Activated CD8-positive, alpha-beta memory T cell treated with anti-CD3 and anti-CD28 coated beads for 24 hours (primary cell): ENCODE data around the gene SDR42E1.
"Not testable (repeated sequence)": the region's sequence is repeated elsewhere in the genome, so short reads cannot be mapped to it uniquely, and the experiment has no call there.

Experiments used
- DNase-seq: peaks from one replicate; pipeline ENCODE4 v3.0.0-alpha.2; 2020

Gene SDR42E1

DNA sequence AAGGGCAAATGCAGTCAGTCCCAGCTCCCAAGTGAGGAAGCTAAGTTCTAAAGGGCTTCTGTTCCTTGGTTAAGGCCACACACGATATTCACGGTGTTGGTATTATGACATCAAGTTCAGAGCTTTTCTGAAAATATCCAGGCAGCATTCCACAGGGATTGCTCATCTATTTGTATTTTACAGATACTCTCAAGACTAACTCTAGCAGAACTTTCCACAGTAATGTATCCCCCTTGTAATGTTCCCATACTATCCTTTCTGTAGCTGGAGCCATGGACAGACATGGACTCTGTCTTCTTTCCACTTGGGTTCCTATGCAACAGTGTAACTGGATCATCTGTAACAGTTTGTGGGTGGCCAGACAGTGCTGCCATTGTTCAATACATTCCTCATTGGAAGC is 13.5 kb downstream of the SDR42E1 start:
- no peak for DNase-seq

DNA sequence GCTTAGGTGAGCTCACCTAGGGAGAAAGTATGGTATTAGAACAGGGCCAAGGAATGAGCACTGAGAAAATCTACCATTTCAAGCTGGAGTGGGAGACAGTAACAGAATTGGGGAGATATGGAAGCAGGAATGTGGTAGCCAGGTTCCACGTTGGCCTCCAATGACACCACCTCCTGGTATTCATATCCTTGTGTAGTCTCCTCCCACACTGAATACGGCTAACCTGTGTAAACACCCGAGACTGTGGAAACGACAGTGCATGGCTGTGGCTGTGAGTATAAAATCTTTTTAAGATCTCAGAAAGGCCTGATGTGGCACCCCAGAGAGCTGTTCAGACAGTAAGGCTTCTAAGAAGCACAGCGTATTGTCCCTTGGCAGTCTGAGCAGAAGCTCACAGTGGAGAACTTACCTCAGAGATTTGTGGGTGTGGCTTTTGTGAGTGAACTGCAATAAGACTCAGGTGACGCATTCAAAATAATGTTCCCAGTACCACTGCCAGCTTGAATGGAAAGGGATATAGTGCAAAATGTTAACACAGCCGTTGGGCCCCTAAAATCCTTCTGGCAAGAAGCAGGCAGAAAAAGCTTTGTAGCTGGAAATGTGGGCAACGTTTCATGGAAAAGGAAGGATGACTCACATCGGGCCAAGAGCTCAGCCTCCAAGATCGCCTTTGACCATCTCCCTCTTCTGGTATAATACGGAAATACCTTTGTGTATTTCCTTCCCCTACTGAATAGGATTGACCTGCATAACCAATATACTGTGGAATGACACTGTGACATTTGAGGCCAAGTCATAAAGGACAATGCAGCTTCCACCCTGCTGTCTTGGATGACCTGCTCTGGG is 14.4 kb downstream of the SDR42E1 start:
- DNase-seq, result no peak

DNA sequence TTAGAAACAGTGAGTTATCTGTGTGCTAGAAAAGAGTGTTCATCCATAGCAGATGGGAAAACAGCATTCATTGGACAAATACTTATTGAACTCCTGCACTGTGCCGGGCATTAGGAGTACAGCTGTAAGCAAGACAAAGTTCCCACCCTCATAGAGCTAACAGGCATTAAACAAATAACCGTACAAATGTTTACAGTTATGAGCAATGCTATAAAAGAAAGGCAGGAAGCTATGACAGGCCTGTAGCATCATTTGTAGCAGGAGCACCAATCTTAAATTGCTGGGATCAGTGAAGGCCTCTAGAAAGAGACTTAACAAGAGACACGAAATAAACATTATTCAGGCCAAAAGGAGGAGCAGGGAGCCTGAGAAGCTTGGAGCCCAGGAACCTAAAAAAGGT is 15.6 kb downstream of the SDR42E1 start:
- DNase-seq, result no peak

DNA sequence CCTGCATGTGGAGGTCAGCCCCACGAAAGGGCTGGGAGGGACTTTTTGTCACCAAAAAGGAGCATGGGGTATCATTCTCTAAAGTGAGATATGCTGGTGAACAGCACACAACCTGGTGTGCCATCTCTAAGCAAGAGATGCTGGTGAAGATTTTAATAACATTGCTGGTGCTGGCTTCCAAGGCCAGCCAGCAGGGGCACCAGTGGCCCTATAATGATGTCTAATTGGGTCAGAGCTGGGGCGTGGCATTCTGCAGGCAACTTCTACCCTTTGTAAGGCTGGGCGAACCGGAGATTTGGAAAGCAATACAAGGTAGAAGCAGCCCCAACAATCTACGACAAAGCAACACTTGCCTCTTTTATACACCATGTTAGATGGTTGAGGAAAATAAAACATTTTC is 16.8 kb downstream of the SDR42E1 start:
- no peak for DNase-seq

DNA sequence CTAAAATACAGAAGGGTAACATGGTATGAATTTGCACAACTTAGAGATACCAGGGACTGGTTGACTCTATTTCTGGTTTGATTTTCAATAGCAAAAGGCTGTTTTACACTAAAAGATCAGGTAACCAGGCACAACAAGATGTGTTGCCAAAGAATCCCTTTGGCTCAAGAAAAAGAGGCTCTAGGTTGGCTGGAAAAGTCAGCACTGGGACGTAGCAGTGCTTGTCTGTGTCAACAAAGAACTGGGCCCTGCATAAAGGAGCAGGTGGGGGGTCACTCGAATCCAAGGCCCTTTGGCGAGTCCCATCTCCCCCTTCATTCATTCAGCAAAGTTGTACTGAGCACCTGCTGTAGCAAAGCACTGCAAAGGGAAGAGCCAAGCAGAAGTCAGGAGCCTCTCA is 18.4 kb downstream of the SDR42E1 start:
- no peak for DNase-seq

DNA sequence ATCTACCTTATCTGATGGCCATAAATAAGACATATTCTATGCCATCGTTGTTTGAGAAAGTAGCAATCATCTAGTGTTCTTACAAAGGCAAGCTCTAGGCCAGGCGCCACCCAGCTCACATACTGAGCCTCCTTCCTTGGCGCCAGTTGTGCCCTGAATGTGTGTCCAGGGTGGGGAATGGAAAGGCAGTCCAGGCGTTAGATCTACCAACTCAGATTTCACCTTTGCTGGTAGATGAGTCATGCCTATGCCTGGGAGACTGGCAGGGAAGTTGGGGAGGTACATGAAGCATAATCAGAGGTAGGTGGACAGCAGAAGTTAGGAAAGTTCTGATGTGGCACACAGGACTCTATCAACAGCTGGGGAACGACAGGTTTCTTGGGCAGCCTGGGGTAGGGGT is 23.6 kb downstream of the SDR42E1 start:
- DNase-seq, result no peak

DNA sequence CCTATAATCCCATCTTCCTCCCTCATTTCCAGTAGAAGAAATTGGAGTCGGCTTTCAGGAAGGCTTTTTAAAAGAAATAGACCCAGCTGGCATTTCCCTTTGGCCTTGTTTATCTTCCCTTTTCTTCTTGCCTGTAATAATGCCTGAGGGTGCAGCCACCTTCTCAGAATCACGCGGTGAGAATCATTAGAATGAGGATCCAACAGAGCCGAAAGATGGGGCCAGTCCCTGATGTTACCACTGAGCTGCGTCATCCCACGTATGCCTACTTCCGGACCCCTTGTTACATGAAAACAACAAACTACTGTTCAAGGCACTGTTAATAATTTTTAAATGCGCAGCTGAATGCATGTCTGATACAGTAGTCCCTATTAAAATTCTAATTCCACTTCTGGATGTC is 24.1 kb downstream of the SDR42E1 start:
- DNase-seq, result no peak

DNA sequence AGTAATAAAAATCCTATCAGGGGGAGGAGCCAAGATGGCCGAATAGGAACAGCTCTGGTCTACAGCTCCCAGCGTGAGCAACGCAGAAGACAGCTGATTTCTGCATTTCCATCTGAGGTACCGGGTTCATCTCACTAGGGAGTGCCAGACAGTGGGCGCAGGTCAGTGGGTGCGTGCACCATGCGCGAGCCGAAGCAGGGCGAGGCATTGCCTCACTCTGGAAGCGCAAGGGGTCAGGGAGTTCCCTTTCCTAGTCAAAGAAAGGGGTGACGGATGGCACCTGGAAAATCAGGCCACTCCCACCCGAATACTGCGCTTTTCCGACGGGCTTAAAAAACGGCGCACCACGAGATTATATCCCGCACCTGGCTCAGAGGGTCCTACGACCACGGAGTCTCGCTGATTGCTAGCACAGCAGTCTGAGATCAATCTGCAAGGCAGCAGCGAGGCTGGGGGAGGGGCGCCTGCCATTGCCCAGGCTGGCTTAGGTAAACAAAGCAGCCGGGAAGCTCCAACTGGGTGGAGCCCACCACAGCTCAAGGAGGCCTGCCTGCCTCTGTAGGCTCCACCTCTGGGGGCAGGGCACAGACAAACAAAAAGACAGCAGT is 33.8 kb downstream of the SDR42E1 start:
- DNase-seq, result not testable (repeated sequence)

DNA sequence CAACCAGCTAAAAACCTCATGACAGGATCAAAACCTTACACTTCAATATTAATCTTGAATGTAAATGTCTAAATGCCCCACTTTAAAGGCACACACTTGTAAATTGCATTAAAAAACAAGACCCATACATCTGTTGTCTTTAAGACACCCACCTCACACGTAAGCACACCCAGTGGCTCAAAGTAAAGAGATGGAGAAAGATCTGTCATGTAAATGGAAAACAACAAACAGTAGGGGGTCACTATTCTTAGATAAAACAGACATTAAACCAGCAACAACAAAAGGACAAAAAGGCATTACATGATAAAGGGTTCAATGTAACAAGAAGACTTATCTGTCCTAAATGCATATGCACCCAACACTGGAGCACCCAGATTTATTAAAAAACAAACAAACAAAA is 35.6 kb downstream of the SDR42E1 start:
- no peak for DNase-seq

DNA sequence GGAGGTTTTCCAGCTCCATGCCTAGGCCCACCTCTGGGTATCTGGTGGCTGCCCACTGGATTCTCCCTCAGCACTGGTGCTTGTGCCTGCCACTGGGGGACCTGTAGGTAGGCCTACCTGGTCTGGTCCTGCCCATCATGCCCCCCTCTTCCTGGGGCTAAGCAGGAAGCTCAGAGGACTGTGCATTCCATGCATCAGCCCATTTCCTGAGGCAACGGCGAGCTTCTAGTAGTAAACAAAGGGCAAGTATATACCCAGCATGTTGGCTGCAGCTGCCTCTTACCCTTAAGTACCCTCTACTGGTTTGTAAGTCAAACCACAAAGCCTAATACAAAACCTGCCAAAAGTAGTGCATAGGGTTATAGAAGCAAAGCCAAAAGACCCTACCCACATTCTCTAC is 37.5 kb downstream of the SDR42E1 start:
- DNase-seq, result no peak

DNA sequence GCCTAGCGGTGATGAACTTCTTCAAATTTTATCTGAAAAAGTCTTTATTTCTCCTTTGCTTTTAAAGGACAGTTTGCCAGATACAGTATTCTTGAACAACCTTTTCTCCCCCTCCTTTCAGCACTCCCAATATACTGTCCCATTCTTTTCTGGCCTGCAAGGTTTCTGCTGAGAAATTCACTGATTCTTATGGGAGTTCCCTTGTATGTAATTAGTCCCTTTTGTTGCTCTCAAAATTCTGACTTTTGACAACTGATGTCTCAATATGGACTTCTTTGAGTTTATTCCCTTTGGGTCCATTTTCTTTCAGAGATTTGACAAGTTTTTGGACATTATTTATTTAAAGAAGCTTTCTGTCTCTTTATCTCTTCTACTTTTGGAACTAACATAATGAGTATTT is 39.4 kb downstream of the SDR42E1 start:
- no peak for DNase-seq

DNA sequence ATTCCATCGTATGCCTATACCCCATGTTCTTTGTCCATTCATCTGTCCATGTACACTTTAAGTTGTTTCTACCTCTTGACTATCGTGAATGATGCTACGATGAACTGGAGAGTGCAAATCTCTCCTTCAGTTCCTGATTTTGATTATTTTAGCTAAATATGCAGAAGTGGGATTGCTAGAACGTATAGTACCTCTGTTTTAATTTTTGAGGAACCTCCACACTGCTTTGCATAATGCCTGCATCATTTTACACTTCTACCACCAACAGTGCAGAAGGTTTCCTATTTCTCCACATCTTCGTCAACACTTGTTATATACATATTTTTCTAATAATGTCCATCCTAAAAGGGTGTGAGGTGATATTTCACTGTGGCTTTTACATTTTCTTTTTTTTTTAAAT is 43.9 kb downstream of the SDR42E1 start:
- no peak for DNase-seq

DNA sequence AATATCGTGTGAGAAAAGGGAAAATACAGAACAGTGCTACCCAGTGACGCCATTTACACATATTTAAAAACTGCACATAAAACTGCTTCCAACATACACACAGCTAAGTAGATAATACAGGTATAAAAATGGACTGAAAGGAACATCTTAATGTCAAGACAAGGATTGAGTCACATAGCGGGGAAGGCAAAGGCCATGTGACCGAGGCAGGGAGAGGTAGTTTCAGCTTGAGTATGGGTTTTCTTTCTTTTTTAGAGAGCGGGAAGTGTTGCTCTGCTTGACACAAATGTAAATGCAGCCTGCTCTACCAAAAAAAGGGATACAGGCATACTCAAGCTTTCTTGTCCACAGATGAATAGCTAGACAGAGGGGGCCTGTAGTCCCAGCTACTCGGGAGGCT is 46.5 kb downstream of the SDR42E1 start:
- DNase-seq, result no peak

DNA sequence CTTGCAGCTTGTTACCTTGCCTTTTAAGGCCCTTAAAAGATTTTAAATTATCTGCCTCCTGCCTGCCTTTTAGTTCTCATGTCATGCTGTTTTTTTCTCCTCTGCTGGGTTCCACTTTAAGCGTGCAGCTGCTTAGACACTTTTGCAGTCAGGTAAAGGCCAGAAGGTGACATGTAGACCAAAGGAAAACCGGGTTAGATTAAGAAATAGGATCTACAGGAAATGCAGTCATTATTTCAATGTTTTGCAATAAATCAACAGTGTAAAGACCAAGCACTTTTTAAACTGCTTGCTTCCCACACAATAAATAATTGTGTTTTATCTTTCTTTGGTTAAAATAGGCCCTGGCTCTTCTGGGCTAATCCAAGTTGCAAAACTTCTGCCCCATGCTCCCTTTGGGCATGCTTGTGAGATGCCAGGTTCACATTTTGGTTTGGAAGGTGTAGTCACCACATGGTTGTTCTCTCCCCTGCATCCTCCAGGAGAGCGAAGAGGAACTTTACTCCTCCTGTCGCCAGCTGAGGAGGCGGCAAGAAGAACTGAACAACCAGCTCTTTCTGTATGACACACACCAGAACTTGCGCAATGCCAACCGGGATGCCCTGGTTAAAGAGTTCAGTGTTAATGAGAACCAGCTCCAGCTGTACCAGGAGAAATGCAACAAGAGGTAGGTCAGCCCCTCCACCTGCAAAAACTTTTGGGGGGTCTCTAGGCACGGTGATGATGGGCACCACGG is 54.9 kb downstream of the SDR42E1 start:
- no peak for DNase-seq

DNA sequence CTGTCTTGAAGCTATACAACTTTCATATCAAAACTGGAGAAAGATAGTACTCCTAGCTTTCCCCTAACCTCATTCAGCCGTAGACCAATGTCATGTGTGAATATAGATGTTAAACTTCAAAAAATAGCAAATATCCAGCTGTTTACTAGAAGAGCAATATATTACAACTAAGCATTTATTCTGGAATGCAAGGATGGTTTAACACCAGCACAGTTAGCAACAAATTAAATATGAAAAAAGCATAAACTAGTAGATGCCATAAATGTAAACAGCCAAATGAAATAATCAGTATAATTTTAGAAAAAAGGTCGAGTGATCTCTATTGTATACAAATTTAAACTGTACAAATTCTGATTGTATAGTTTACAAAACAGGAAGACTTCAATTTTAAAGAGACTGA is 59.7 kb downstream of the SDR42E1 start:
- no peak for DNase-seq

DNA sequence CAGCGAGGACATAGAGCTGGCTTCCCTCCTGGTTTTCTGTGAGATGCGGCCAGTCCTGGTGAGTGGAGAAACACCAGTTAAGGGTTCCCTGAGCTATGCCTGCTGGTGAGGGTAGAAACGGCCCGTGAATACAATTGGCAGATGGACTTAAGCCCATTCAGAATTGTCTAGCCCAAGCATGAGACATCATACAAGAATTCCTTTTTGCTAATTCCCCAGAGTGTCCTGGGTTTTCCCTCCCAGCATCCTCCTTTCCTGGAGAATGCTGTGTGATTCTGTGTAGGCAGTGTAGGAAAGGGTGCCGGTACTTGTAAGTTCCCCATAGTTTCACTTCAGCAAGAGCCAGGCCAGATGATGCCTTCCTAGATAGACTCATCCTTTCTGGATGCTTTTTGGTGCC is 65.1 kb downstream of the SDR42E1 start:
- DNase-seq, result peak; percentile 5

DNA sequence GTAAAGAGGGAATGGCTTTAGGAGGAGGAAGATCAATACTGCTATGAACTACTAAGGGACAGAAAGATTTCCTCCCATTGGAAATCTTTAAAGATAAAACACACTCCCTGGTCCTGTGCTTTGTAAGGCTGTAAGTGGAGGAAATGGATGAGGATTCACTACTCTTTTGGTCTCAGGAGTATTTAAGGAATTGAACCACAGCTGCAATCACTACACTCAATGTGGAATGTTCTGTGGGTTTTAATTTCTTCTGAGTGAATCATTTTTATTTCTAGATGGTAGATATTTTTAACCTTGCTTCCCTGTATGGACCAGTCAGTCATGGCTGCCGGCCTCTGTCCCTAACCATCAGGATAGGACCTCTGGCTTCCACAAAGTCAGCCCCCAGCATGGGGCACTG is 65.6 kb downstream of the SDR42E1 start:
- DNase-seq, result no peak

DNA sequence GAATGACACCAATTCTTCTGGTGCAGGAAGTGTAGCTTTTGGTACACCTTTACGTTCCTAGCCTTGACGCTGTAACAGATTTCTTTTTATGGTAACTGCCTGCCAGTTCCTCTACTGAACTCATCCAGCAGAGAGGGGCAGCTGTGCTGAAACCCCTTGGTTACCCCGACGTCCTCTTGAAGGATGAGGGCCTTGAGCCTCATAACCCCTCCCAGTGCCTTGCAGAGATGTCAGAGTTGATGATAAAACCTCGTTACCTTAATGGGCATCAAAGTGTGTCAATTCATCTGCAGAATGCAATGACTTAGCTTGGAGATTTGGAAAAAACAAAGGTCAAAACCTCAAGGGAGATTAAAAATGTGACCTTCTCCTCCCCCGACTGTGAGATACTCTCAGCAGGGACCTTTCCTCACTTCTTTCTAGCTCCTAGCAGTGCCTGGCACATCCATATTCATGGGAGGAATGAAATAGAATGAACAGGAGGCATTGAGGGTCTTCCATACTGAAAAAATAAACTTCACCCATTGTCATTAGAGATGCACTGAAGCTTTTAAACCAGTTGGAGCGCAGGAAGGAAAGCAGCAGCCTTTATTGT is 69.2 kb downstream of the SDR42E1 start:
- no peak for DNase-seq

DNA sequence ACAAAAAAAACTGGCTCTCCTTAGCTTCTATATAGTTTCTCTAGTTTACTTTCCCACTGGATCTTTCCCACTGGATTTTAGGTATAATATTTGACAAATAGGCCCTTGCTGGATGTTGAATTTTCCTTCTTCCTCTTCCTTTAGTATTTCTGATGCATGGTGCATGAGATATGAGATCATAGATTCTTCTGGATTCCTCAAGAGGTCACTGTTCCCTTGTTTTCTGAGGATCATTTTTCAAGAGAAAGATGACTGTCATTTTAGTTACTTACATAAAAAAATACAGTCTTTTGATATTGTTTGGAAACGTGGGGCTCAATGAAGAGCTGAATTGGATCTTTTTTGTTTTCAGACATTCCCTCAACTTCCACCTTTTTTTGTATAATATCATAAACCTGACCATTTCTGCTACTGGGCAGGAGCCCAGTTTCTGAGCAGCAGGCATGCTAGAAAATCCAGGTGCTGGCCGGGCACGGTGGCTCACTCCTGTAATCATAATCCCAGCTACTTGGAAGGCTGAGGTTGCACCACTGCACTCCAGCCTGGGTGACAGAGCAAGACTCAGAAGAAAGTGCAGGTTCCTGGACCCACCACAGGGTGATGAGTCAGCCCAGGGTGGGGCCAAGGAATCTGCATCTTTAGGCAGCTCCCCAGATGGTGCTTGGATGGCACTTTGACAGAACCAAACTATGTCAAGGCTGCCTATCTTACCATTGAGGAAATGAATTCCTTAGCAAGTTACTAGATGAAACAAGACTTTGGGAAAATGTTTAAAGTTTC is 70.3 kb downstream of the SDR42E1 start:
- no peak for DNase-seq

DNA sequence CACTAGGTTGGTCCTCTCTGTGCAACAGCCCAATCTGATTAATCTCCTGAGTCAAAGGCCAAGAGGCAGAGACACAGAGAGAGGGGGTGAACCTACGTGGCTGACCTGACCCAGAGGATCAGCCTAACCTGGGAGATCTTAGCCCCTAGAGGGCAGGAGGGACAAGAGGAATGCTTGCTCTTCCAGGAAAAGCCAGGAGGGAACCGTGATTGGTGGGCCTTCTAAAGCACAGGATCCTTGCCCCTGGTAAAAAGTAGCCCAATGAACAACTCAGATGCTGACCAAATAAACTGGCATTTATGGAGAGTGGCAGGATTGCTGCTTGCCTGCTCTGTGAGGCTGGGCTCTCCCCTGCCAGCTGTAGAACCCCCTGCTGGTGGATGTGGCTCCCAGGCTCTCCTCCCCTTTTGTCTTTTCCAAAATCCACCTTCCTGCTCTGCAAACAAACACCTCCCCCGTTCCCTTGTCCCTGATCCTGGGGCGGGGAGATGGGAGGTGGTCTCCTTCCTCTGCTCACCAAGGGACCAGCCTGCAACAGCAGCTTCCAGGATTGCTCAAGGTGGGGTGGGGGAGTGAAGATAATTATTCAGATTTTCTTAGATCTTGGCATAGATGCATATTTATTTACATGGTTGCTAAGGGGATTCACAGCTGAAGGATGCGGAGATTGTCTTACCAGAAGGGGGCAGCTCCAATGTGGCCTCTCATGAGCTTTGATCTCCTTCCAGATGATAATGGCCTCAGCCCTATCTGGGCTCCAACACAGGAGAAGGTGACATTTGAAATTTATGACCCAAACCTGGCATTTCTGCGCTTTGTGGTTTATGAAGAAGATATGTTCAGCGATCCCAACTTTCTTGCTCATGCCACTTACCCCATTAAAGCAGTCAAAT is 71.9 kb downstream of the SDR42E1 start:
- DNase-seq, result peak; percentile 7
